LHCN-M2 (cell line): Measurements from ENCODE around the gene GUCY1A2. TPM values are rescaled to one million over a fixed set of nuclear protein-coding genes. Genes with fewer than 3 reads are reported as not detected.
"Not testable (repeated sequence)": the region's sequence is repeated elsewhere in the genome, so short reads cannot be mapped to it uniquely, and the experiment has no call there.

Source experiments
- DNase-seq: peaks from one replicate; pipeline ENCODE4 v3.0.0-alpha.2; 2012; ENCODE audit warnings: low read depth
- total RNA-seq: library from RNA; depleted of rRNA; stranded (reverse); fragments of >200 nt; gene quantifications from 2 replicates; pipeline ENCODE4 v1.2.3, GENCODE V29; 2014

GUCY1A2 gene
- total RNA-seq, 1 experiment from 2014 or later = not detected

DNA sequence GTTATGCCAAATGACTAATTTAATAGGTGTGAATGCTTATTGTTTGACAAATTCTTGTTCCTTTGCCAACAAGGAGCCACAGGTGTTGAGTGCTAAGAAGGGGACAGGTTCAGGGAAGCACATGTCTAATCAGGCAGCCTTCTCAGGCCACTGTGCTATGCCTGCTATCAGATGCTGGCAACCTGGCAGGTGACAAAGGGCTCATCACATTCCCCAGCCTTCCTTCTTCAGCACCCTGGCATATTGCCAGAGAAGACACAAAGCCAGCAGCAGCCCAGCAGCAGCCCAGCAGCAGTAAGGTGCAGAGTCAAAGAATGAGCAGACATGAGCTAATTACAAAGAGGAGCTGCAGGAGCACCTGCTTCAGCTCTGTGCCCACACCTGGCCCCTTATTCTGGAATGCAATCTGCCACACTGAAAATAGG is 68.2 kb downstream of the GUCY1A2 start:
- DNase-seq = no peak

DNA sequence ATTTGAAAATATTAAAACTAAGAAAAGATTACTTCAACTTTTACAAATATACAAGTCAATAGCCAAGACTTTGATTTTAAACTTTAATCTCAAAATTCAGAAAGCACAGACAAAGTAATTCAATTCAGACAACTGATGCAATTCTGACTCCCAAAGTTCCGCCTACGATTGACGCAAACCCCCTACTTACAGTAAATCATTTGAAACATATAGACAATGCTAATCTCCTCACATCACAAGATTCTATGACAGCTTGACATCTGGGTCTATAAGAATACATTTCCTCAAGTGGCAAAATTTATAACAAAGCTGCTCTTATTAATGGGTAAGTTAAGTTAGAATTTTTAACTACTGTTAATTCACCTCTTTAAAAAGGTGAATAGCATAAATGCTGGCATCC is 75.2 kb downstream of the GUCY1A2 start:
- no peak for DNase-seq

DNA sequence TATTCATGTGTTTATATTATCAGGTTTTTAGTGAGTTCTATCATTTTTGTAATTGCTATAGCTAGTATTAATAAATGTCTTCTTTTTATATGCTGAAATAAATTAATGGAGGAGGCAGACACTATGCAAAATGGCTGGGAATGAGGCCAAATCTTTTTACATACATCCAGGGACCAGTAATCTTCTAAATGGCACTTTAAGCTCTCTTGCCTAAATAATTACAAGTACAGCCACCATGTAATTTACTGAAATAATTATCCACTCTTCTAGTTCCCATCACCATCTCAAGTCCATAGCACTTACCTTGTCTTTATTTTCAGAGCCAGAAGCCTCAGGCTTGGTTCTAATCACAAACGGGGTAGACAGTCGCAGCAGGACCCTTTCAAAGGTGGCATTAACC is 79.1 kb downstream of the GUCY1A2 start:
- no peak for DNase-seq

DNA sequence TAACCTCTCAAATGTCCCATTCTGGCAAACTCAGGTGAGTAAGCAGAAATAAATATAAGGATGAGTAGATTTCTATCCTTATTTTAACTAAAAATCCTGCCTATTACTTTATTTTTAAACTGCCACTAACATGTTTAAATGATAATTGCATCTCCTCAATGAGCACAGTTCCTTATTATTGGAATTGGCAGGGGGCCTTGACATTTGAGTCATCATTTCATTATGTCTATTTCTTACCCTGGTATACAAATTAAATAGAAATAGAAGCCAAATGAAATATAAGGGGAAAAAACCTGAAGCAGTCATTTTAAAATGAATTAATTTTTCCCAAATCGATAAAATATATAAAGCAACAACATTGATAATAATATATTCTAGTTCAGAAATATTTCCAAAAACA is 81.2 kb downstream of the GUCY1A2 start:
- no peak for DNase-seq

DNA sequence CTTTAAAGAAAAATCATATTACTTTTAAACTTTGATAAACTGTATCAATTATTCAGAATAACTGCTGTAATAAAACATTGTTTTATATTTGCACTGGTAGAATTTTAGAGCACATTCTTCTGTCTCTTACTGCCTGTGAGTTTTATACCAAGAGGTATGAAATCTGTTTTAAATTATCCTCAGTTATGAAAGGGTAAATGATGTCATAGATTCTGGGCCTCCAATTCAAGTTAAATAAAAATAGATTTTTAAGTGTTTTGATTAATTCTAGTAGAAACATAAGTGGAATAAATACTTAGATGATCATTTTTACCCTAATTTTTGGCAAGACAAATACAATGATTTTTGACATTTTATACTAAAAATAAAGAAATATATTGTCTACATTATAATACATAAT is 93.0 kb downstream of the GUCY1A2 start:
- no peak for DNase-seq

DNA sequence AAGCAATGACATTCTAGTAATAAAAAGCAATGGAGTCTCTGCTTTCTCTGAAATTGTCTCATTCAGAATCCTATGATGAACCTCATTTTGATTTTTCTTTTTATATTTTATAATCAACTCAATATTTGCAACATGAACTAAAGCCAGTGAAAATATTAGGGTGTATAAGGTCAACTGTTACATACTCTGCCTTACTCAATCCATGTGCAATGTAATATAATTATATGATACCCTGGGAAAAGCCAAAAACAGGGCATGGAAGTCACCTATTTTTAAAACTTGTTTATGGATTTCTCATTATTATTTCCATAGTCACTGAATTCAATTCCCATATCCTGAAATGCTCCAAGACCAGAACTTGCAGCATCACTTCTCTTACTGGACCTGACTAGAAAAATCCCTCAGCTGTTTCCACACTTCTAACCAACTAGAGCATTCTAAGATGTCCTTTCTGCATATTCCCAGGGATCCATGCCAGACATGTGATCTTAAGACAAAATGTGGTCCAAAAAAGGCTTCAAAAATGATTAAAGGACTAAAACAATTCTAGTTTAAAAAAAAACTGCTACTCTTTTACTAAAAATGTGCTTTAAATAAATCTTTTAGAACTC is 97.3 kb downstream of the GUCY1A2 start:
- no peak for DNase-seq

DNA sequence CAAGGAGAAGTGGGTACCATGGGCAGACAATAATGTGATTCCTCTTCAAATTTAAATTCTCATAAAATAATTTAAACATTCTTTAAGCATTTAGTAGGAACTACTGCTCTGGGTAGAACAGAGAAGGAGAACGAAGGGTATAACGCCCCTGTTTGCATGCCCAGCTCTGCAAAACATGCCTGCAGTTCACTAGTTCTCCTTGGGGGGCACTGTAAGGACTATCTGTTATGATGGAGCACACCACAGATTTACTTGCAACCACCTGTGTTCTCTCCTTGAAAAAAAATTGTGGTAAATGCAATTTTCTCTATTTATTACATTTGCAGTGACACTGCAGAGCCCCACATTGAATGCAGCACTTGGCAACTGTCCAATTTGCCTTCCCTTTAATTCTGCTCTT is 100.3 kb downstream of the GUCY1A2 start:
- no peak for DNase-seq

DNA sequence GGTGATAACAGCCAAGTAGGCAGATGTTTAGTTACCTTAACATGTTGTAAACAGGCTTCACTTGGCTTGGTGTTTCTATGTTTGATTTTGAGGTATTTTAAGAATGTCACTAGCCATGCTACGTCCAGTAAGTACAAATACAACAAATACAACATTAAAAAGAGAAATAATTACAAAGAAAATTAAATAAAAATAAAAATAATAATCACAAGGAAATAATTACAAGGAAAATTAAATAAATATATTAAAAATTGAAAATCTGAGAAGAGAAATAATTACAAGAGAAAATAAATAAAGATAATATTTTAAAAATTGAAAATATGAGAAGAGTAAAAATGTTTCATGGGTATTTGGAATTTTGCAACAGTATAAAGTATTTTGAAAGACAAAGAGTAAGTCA is 103.9 kb downstream of the GUCY1A2 start:
- no peak for DNase-seq

DNA sequence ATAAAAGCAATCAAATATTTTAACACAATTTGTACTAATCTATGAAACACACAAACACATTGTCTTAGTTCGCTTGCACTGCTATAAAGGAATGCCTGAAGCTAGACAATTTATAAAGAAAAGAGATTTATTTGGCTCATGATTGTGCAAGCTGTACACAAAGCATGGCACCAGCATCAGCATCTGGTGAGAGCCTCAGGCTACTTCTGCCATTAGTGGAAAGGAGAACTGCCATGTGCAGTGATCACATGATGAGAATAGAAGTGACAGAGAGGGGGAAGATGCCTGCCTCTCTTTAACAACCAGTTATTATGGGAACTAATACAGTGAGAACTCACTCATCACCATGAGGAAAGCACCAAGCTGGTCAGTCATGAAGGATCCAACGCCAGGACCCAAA is 105.1 kb downstream of the GUCY1A2 start:
- DNase-seq = no peak

DNA sequence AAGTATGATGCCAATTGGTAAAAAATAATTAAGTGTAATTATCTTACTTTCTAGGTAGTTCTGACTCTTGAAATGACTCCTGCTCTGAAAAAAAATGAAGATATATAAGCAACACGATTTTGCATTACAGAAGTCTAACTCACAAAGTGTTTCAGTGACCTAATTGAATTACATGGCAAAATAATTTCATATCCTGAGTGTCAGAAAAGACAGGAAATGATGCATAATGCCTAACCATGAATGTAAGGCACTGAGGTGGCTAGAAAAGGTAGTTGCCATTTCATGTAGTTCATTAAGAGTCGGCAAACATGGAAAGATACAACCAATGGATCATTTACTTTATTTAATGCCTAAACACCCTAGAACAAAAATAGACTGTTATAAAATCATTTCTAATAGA is 113.5 kb downstream of the GUCY1A2 start:
- DNase-seq = no peak

DNA sequence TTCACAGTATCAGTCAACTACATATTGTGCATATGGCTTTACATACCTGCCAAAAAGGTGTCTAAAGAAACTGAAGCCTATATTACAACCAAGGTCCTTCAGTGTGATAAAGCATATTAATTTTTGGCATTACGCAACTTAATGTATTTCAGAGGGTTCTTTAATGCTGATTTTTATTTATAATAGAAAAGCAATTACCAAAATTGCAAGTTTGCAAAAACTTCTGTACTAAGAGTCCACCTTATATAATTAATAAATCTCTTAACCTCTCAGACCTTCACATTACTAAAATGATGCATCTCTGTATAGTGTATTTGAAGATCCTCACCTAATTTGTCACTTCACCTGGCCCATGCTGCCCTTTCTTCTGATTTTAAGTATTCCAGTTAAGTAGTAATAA is 128.6 kb downstream of the GUCY1A2 start:
- no peak for DNase-seq

DNA sequence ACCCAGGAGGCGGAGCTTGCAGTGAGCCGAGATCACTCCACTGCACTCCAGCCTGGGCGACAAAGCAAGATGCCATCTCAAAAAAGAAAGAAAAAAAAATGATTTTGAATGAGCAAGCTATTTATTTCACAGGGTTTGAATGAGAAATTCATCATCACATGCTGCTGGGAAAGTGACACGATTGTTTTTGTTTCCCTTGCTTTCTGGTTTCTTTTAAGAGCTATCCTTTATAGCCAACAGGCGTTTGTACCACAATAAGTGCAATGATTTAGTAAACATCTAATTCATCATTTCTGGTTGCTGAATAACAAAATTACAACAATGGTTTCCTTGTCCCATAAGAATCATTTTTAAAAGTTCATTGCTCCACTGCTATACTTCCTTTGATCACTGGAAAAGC is 129.9 kb downstream of the GUCY1A2 start:
- DNase-seq = no peak

DNA sequence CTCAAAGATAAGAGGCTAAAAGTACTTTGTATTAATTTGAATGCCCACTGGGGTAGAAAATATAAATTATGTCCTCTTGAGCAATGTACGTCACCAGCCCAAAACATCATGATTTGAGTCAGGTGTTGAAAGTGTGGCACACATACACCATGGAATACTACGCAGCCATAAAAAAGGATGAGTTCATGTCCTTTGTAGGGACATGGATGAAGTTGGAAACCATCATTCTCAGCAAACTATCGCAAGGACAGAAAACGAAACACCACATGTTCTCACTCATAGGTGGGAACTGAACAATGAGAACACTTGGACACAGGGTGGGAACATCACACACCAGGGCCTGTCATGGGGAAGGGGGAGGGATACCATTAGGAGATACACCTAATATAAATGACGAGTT is 134.6 kb downstream of the GUCY1A2 start:
- not testable (repeated sequence) for DNase-seq

DNA sequence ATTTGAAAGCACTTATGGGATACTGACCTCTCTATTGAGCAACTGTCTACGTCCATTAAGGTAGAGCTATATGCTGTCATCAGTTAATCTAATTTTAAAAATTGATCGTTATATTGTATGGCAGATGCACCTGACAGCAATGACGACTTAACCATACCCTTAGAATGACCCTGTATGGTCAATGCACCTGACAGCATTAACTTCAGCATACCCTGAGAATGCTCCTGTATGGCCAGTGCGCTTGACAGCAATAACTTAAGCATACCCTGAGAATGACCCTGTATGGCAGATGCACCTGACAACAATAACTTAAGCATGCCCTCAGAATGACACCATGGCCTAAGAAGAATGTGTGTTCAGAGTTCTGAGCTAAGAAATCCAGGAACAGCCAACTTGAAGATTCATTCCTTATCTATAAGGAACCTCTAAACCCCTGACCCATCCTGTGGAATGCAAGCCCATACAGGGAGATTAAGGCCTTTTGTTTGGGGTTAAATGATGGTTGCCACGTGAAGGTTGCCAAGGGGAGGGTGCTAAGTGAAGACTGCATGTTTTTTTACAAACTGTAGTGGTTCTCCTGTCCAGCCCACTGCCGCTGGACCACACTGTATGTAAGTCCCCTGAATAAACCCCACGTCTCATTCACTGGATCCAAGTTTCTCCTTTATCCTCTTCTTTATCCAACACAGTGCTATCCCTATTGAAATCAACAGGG is 138.3 kb downstream of the GUCY1A2 start:
- DNase-seq = no peak

DNA sequence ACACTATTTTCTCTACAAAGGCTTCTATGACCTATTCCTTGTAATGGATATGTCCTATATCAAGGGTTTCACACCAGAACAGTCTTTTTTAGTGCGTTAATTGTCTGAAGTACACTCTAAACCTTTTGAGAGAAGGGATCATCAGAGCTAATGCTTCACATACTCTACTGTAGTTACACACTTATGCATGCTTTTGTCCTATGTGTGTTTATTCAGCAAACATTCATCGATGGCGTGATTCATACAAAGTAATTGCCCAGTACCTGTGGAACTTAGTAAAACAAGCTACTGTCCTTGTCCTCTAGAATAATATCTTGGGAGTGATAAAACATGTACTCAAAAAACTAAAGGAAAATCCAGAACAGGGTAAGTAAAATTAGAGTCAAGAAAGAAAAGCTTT is 139.2 kb downstream of the GUCY1A2 start:
- no peak for DNase-seq

DNA sequence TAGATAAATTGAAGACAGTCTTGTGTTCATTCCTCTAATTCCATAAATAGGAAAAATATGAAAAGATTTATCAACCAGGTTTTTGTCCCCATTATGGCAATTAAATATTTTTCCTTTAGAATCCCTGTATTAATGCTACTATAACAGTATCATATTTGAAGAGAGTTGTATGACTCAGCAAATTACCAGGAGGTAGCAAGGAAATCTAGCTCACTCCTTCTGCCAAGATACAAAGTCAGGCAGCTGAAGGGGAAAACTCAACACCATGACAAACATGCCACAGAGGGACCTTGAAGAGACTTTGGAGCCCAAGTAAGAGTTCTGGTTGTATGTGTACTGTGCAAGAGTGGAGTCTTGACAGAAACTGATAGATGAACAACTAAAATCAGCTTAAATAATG is 143.3 kb downstream of the GUCY1A2 start:
- no peak for DNase-seq

DNA sequence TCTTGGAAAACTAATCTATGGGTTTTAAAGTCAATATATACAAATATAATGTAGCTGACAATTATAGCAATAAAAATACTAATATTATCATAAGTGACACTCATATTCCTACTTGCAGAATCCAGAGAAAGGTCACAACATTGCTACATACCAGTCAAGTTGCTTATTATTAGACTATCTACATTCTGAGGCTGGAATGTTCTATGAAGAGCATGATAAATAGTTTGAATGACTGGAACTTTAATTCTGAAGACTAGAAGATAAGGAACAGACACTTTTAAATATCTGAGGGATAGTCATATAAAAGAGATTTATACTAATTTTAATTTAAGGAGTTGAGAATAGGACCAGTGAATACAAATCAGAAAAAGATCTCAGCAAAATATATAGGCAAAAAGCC is 146.0 kb downstream of the GUCY1A2 start:
- no peak for DNase-seq

DNA sequence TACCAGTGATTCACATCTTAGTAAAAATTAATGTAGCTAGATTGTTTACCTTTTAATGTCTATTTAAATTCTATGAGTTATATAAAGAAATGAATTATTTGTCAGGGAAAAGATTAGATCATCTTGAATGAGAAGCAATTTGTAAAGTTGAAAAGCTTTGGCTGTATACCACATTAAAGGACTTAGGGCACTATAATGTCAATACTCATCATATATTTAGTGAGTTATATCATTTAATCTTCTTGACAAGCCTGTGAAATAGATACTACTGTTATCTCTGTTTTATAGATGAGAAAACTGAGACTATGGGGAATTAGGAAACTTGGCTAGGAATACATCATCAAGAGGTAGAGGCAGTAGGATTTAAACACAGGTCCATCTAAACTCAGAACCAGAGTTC is 160.1 kb downstream of the GUCY1A2 start:
- no peak for DNase-seq

DNA sequence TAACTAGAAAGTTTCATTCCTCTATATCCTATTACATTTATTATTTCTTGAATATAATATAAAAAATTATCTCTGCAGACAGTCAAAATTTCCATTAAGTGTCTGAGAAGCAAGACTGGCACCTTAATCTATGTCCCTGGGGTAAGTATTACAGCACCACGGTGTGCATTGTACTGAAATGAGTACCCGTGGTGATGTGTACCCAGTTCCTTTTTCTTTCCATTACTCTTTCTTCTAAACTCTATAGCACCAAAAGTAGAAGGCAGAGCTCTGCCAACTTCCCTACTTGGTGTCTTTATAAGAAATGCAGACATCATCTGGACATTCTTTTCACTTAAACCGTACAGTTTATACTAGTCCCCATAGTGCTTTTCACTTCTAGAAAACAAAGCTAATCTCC is 161.7 kb downstream of the GUCY1A2 start:
- DNase-seq = no peak

DNA sequence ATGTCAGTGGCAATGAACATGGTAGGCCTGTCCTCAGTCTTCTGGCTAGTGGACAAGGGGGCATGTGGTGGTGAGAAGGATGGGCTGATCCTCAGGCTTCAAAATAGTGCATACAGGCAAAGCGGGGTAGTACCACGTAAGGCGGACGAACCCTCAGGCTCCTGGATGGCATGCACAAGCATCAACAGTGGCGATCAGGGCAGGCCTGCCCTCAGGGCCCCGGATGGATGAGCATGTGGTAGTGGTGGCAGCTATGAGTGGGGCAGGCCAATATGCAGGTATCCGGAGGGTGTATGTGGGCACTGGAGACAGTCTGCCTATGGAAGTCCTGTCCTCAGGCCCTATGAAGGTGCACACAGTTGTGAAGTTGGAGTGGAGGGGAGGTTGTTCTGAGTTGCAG is 163.8 kb downstream of the GUCY1A2 start:
- DNase-seq = no peak

DNA sequence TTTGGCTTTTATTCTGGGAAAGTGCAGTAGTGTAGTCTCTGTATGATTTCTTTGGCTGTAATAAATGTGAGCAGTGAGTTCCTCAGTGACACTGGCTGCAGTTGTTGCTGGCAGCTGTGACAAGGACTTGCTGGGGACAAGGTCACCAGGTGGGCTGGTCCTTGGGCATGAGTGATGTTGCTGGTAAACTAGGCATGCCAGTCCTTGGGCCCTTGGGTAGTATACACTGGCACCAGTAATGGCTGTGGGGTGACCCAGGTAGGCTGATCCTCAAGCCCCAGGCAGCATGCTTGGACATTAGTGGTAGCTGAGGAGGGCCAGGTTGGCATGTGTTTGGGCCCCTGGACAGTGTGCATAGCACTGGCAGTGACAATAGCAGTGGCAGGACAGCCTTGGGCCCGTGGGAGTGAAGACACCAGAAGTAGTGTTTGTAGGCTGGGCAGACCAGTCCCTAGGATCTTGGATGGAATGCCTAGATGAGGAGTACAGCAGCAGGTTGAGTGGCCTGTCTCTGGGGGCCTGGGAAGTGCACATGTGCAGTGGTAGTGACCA is 164.3 kb downstream of the GUCY1A2 start:
- DNase-seq = no peak

DNA sequence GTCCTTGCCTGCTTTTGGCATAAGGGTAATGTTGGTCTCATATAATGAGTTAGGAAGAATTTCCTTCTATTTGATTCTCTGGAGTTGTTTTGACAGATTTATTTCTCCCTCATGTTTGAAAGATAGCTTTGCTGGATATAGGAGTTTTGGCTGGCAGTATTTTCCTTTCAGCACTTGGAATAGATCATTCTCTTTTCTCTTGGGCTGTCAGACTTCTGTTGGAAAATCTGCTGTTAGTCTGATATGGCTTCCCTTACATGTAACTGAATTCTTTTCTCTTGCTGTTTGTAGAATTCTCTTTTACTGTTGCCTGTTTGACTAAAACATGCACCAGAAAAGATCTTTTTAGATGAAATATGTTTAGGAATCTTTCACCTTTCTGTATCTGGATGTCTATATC is 165.5 kb downstream of the GUCY1A2 start:
- DNase-seq = no peak

DNA sequence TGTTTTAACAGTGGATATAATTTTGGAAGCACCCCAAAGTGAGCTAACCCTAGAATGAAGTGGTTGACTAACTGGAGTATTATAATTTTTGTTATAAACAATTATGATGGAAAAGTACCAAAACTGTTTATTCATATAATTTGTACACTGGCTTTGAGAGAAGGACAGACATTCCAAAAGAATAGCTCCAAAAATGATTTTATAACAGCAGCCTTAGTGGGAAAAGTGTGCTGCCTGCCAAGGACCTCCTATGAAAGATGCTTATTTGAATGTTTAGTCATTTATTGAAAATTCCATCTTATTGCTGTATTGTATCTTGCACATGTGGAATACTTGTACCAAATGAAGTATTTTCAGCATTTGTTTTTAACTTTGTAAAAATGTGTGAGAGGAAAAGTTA is 169.8 kb downstream of the GUCY1A2 start:
- no peak for DNase-seq
